ENCODE results near the gene ATG16L1.

Gene ATG16L1

DNA sequence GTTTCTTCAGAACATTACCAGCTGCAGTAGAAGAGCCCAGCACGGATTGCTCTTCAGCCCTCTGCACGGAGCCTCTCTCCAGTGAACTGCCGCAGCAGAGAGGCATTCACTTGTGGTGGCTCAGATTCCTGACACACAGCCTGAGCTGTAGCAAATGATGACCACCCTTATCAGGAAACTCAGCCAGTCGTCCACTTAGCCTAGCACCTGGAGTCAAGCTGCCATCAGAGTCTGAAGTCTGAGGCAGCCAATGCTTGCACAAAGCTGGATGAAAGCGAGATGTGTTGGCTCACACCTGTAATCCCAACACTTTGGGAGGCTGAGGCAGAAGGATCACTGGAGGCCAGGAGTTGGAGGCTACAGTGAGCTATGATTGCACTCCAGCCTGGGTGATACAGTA lies 44.4 kb downstream of the ATG16L1 start:
- ATAC-seq (replicated peaks) (no peak), DNase-seq (no peak)
- H3K4me1 Mint-ChIP-seq (ENCODE audit: low read depth in 2 of 2): peaks cover 8 to 12% of the 10 kb centered on the region in 2 donors
- H3K36me3 Mint-ChIP-seq (ENCODE audit: insufficient read depth): peaks cover 58% of the 10 kb centered on the region
- no peak overlapping the region for H3K27ac Mint-ChIP-seq
- no peaks in the 10 kb centered on the region for H3K27me3 Mint-ChIP-seq
- H3K9me3 Mint-ChIP-seq: no peaks in the 10 kb centered on the region
- H3K4me3 Mint-ChIP-seq: no peak overlapping the region

DNA sequence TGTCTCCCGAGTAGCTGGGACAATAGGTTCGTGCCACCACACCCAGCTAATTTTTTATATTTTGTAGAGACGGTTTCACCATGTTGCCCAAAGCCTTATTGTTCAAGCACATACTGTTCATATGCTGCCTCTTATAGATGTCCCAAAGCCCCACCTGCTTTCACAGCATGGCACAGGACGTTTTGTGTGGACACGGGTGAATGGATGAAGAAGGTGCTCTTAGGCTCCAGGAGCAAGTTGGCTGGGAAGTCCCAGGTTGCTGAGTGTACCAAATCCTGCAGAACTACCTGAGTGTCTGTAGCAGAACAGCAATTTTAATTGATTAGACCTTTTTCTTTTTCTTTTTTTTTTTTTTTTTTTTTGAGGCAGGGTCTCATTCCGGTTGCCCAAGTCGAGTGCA lies 45.6 kb downstream of the ATG16L1 start:
- H3K4me1 Mint-ChIP-seq (ENCODE audit: low read depth in 2 of 2): peaks cover 8% of the 10 kb centered on the region in 2 donors
- H3K27me3 Mint-ChIP-seq: no peaks in the 10 kb centered on the region
- DNase-seq (no peak), ATAC-seq (replicated peaks) (no peak)
- H3K36me3 Mint-ChIP-seq (ENCODE audit: insufficient read depth): peaks cover 47% of the 10 kb centered on the region
- no peaks in the 10 kb centered on the region for H3K9me3 Mint-ChIP-seq
- H3K27ac Mint-ChIP-seq: peak overlapping the region in 1 of 2 donors; percentile 52
- H3K4me3 Mint-ChIP-seq: no peak overlapping the region

DNA sequence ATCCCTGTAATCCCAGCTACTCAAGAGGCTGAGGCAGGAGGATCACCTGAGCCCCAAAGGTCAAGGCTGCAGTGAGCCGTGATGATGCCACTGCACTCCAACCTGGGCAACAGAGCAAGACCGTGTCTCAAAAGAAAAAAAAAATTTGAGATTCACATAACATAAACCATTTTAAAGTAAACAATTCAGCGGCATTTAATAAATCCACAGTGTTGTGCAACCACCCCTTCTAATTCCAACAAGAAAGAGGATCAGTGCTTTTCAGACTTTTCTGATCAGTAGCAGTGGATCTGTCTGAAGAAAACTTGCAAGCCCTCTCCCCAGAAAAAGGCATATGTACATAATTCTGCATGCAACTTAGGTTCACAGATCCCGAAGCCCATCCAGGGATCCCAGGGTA lies 48.9 kb downstream of the ATG16L1 start:
- Mint-ChIP-seq H3K36me3 (ENCODE audit: insufficient read depth) (peaks cover 17% of the 10 kb centered on the region), H3K9me3 (no peaks in the 10 kb centered on the region), H3K27me3 (no peaks in the 10 kb centered on the region), H3K4me1 (ENCODE audit: low read depth in 2 of 2) (peaks cover 3 to 4% of the 10 kb centered on the region in 2 donors), H3K4me3 (no peak overlapping the region), H3K27ac (no peak overlapping the region)
- ATAC-seq (replicated peaks): no peak
- DNase-seq: no peak

DNA sequence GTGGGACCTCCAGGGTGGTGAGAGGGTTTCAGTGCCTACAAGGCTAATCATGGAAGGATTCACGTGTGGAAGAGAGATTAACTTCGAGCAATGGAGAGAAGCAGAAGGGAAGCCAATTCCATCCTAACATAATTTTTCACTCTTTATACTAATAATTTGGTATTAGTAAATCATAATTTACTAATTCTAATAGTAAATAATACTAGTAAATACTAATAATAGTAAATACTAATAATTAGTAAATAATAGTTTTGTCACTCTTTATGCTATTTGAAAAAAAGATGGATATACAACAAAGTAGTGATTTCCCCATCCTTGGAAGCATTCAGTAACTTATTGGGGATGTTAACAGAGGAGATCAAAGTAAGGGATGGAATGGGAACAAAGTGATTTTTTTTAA lies 49.8 kb downstream of the ATG16L1 start:
- no peak for ATAC-seq (replicated peaks)

GRCh38 chr2:233301811-233302210 lies 50.3 kb downstream of the ATG16L1 start:
- DNase-seq (no peak), ATAC-seq (replicated peaks) (no peak)
- Mint-ChIP-seq H3K4me1 (ENCODE audit: low read depth in 2 of 2) (peaks cover 0 to 2% of the 10 kb centered on the region in 2 donors), H3K9me3 (no peaks in the 10 kb centered on the region), H3K27ac (no peak overlapping the region), H3K4me3 (no peak overlapping the region), H3K36me3 (ENCODE audit: insufficient read depth) (peaks cover 6% of the 10 kb centered on the region), H3K27me3 (no peaks in the 10 kb centered on the region)

More for the DNA sequence above, 49.8 kb downstream of the ATG16L1 start:
- Mint-ChIP-seq H3K36me3 (ENCODE audit: insufficient read depth) (peaks cover 9% of the 10 kb centered on the region), H3K4me3 (no peak overlapping the region), H3K9me3 (no peaks in the 10 kb centered on the region), H3K27me3 (no peaks in the 10 kb centered on the region), H3K4me1 (ENCODE audit: low read depth in 2 of 2) (peaks cover 2% of the 10 kb centered on the region in 2 donors), H3K27ac (no peak overlapping the region)
- DNase-seq: no peak

DNA sequence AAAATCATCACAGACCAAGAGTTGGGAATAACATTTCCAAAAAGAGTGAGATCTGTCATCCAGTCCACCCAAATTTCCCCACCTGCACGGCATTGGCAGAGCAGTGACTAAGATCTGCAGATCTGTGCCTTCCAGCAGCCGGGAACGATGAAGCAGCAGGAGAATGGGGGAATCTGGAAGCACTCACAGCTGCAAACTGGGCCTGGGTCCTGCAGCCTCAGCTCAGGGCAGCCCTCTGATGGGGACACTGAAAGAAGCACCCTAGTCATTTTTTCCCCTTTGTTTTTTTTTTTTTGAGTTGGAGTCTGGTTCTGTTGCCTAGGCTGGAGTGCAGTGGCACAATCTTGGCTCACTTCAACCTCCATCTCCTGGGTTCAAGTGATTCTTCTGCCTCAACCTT lies 51.8 kb downstream of the ATG16L1 start:
- Mint-ChIP-seq H3K36me3 (ENCODE audit: insufficient read depth) (peaks cover 3% of the 10 kb centered on the region), H3K27ac (no peak overlapping the region), H3K27me3 (no peaks in the 10 kb centered on the region), H3K4me1 (ENCODE audit: low read depth in 2 of 2) (peaks cover 0 to 2% of the 10 kb centered on the region in 2 donors), H3K9me3 (no peaks in the 10 kb centered on the region), H3K4me3 (no peak overlapping the region)
- ATAC-seq (replicated peaks) (no peak), DNase-seq (no peak)

- Mint-ChIP-seq H3K27ac (peak within 1 kb of the TSS in 1 of 2 donors; percentile 33), H3K4me1 (ENCODE audit: low read depth in 2 of 2) (peaks cover 10 to 11% of the 10 kb centered on the region in 2 donors), H3K36me3 (ENCODE audit: insufficient read depth) (peaks cover 3% of the 10 kb centered on the region), H3K9me3 (no peaks in the 10 kb centered on the region), H3K4me3 (no peak within 1 kb of the TSS), H3K27me3 (no peaks in the 10 kb centered on the region)
- ATAC-seq (replicated peaks) (no peak), DNase-seq (no peak)
Measured at GRCh38 chr2:233307565-233307964, 56.1 kb downstream of the ATG16L1 start, which contains the start of gene SAG. Gene SAG (plus strand): TSS chr2:233307816. CDS start chr2:233309190, 1,374 bp downstream.

DNA sequence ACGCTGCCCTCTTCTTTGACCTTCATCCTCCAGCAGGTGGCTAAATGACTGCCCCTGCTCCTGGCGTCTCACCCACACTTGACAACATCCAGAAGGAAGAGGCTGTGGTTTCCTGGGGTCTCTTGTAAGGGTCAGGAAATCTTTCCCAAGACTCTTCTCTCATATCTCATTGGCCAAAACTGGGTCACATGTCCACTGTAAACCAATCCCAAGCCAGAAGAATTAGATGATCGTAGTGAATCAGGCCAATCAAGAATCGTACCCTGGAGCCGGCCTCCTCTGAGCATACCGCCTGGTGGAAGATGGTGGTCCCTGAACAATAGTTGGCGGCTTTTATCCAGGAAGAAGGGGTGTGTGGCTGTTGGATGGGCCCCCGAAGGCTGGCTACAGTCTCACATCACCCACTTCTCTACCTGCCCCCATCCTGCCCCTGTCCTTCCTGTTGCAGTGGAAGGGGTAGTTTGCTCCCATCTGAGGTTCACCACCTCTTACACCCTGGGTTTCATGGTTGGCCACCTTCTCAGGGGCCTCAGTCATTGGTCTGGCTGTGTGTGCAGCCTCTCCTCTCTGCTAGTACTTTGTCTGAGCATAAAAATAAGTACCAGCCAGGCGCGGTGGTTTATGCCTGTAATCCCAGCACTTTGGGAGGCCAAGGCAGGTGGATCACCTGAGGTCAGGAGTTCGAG lies 59.9 kb downstream of the ATG16L1 start:
- H3K36me3 Mint-ChIP-seq (ENCODE audit: insufficient read depth): no peaks in the 10 kb centered on the region
- peak; percentile 51 for ATAC-seq (replicated peaks)
- H3K27ac Mint-ChIP-seq: peak overlapping the region in 1 of 2 donors; percentile 19
- no peak overlapping the region for H3K4me3 Mint-ChIP-seq
- peaks cover 12 to 15% of the 10 kb centered on the region in 2 donors for H3K4me1 Mint-ChIP-seq (ENCODE audit: low read depth in 2 of 2)
- no peak for DNase-seq
- no peaks in the 10 kb centered on the region for H3K9me3 Mint-ChIP-seq
- H3K27me3 Mint-ChIP-seq: no peaks in the 10 kb centered on the region

DNA sequence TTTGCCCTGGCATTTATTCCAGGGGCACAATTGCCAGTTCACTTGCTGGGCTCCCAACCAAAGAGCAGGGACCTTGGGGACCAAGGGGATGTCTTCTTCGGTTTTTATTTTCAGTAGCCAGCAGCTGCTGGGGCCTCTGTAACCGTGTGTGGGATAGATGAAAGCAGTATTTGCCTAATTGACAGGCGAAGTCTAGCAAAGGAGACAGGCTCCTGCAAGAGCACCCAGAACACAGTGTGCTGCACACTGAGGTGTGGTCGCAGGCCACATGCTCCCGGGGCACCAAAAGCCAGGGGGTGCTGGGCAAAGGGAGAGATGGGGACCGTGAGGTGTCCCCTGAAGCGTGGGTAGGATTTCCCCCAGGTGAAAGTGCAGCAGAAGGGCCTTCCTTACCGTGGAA lies 61.4 kb downstream of the ATG16L1 start:
- Mint-ChIP-seq H3K36me3 (ENCODE audit: insufficient read depth) (no peaks in the 10 kb centered on the region), H3K4me1 (ENCODE audit: low read depth in 2 of 2) (peaks cover 11 to 15% of the 10 kb centered on the region in 2 donors), H3K27me3 (no peaks in the 10 kb centered on the region), H3K4me3 (no peak overlapping the region), H3K9me3 (no peaks in the 10 kb centered on the region), H3K27ac (peak overlapping the region; percentile 6 to 19)
- DNase-seq (no peak), ATAC-seq (replicated peaks) (no peak)

- DNase-seq: no peak
- peaks cover 13 to 15% of the 10 kb centered on the region in 2 donors for H3K4me1 Mint-ChIP-seq (ENCODE audit: low read depth in 2 of 2)
Measured at GRCh38 chr2:233314180-233314925, 62.9 kb downstream of the ATG16L1 start.

DNA sequence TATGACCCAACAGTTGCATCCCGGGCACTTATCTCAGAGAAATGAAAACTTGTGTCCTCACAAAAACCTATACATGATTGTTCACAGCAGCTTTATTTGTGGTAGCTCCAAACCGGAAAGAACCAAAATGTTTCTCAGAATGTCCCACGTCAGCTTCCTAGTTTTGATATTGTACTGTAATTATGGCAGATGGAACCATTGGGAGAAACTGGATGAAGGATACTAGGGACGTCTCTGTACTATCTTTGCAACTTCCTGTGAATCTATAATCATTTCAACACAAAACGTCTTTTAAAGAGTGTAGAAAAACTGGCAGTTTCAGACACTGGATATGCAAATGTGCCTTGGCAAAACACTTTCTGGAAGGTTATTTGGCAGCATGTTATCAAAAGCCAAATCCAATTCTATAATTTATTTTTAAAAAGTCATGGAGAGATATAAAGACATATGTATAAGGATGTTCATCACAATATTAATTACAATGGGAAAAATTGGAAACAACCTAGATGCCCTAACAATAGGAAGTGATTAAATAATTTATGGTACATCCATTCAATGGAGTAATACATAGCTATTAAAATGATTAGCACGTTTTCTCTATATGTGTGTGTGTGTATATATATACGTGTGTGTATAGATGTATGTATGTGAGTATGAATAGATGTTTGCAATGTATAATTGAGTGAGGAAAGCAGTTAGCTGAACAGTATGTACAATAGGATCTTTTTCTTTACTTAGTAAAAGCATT lies 65.9 kb downstream of the ATG16L1 start:
- DNase-seq: no peak
- Mint-ChIP-seq H3K27ac (no peak overlapping the region), H3K9me3 (no peaks in the 10 kb centered on the region), H3K27me3 (peaks cover 7 to 17% of the 10 kb centered on the region in 2 donors), H3K4me1 (ENCODE audit: low read depth in 2 of 2) (peaks cover 7 to 15% of the 10 kb centered on the region in 2 donors), H3K36me3 (ENCODE audit: insufficient read depth) (peaks cover 4% of the 10 kb centered on the region), H3K4me3 (no peak overlapping the region)
- ATAC-seq (replicated peaks): no peak

More at GRCh38 chr2:233314180-233314925, 62.9 kb downstream of the ATG16L1 start:
- Mint-ChIP-seq H3K9me3 (no peaks in the 10 kb centered on the region), H3K4me3 (no peak overlapping the region), H3K27me3 (peaks cover 7 to 10% of the 10 kb centered on the region in 2 donors), H3K27ac (no peak overlapping the region), H3K36me3 (ENCODE audit: insufficient read depth) (no peaks in the 10 kb centered on the region)
- ATAC-seq (replicated peaks): no peak

- no peak for DNase-seq
- H3K27me3 Mint-ChIP-seq: peaks cover 7 to 17% of the 10 kb centered on the region in 2 donors
- no peak for ATAC-seq (replicated peaks)
- H3K4me3 Mint-ChIP-seq: no peak overlapping the region
- no peaks in the 10 kb centered on the region for H3K9me3 Mint-ChIP-seq
- peaks cover 8 to 11% of the 10 kb centered on the region in 2 donors for H3K4me1 Mint-ChIP-seq (ENCODE audit: low read depth in 2 of 2)
- no peak overlapping the region for H3K27ac Mint-ChIP-seq
- H3K36me3 Mint-ChIP-seq (ENCODE audit: insufficient read depth): peaks cover 4% of the 10 kb centered on the region
Measured at GRCh38 chr2:233319256-233319655, 67.8 kb downstream of the ATG16L1 start.

GRCh38 chr2:233320470-233320869 lies 69.0 kb downstream of the ATG16L1 start:
- Mint-ChIP-seq H3K9me3 (no peaks in the 10 kb centered on the region), H3K27me3 (peaks cover 7 to 17% of the 10 kb centered on the region in 2 donors), H3K27ac (no peak overlapping the region), H3K36me3 (ENCODE audit: insufficient read depth) (peaks cover 4% of the 10 kb centered on the region), H3K4me3 (no peak overlapping the region), H3K4me1 (ENCODE audit: low read depth in 2 of 2) (peaks cover 8 to 14% of the 10 kb centered on the region in 2 donors)
- ATAC-seq (replicated peaks): no peak
- DNase-seq: no peak
